NCI-H2196 treated with DMSO at 0.1 percent for 48 hours (cell line): ENCODE measurements around the gene AVPR2.

Experiments used
- DNase-seq: peaks from one replicate; lab custom pipeline; 2025; ENCODE audit not compliant: unreplicated experiment; lab: John Stamatoyannopoulos, UW

AVPR2 gene

DNA sequence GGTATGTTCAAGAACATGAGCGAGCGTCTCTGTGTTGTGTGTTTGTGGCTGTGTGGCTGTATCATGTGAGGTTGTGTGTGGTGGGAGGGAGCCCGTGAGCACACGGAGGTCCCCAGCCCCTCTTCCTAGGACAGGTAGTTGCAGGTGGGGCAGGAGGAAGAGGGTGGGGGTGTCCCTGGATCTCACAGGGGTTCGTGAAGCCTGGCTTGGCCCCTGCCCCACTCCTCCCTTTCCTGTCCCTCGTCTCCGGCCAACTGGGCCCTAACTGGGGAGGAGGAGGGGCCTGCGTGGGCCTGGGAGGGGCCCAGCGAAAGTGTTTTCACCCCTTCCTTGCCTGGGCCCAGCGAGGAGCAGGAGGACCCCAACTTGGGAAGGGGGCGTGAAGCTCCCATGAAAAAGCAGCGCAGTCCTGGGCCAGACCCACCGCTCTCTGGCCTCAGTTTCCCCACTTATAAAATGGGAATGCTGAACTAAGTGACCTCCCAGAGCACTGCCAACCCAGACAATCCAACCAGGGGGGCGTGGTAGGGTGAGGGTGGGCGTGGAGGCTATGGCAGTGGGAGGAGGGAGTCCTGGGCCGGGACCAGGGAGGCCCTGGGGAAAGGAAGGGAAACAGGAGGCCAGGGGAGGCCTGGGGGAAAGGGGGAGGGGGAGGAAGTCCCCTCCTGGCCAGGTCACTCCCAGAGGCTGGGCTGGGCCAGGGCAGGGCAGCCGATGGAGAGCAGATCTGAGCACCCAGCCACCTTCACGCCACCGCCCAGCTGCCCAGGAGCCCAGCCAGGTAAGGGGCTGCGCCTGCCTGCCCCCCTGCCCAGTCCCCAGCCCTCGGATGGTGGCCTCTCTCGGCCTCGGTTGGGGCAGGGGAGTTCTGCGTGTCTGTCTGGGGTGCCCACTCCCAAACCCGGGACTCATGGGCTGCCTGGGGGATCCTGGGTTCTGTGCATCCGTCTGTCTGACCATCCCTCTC, at the start of gene AVPR2:
Gene AVPR2, plus strand, starts transcription at position 683 of the 967 bp plus-strand sequence. CDS start 473 bp downstream, outside the sequence.
- DNase-seq = no peak

GRCh38 chrX:153854702-153855101, 49.8 kb upstream of the AVPR2 start:
- DNase-seq = no peak

DNA sequence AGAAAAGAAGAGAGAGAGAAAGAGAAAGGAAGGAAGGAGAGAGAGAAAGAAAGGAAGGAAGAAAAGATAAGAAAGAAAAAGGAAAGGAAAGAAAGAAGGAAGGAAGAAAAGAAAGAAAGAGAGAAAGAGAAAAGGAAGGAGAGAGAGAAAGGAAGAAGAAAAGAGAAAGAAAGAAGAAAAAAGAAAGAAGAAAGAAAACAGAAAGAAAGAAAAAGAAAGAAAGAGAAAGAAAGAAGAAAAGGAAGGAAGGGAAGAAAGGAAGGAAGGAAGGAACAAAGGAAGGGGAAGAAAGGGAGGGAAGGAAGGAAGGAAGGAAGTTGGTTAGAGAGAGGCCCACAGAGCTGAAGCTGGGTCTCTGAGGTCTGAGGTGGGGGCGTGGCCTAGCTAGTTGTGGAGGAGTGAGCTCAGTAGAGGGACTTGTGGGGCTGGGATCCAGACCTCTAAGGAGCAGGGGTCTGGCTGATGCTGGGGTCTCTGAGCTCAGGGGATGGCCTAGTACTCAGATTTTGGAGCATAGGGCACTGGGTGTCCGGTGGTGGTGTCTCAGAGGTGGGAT, 47.0 kb upstream of the AVPR2 start:
- no peak for DNase-seq

DNA sequence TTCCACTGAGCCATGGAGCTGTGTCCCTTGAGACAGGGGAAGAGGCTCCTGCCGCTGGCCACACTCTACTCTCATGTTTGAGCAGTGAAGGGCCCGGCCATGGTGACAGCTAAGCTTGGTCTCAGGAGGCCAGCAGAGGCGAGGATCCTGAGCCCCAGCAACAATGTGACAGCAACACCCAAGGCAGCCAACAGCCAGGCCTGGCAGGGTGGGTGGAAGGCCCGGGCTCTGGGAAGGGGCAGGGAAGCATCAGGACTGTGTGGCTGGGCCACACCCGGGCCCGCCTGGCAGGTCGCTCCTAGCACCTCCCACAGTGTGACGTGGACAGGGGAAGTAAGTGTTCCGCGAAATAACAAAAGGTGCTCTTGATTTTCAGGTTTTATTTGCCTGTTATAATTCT, 43.3 kb upstream of the AVPR2 start:
- no peak for DNase-seq

- DNase-seq = no peak
Observed at GRCh38 chrX:153861733-153862310, 42.7 kb upstream of the AVPR2 start.

- no peak for DNase-seq
Observed at GRCh38 chrX:153862369-153863250, 41.9 kb upstream of the AVPR2 start.

GRCh38 chrX:153863251-153863991, 41.1 kb upstream of the AVPR2 start:
- no peak for DNase-seq

- no peak for DNase-seq
Observed at GRCh38 chrX:153864101-153864500, 40.4 kb upstream of the AVPR2 start.

DNA sequence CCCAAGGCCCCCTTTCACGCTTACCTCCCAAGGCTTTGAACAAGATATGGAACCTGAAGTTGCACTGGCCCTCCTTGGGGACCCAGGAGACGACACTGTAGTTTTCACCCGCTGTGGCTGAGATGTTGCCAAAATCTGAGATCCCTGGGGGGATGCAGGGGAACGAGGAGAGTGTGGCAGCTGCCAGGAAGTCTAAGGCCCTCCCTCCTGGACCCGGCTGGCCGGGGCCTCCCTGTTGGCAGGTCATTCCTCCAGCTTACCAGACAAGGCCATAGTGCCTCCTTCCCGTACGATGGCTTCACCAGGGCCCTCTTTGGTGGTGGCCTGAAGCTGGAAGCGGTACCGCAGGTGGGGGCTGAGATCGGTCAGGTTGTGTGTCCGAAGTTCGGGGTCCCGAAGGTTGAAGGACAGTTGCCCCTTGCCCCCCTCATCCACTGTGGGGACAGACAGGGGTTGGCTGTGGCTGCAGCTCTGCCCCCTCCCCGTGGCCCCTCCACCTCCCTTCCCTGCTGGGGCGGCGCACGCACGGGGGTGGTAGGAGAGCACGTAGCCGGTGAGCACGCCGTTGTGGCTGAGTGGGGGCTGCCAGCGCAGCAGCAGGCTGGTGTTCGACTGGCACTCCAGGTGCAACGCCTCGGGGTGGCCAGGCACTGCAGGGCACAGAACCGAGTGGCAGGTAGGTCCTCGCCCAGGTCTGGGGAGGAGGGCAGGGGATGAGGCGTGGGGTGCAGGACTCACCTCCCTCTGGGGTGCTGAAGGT, 39.7 kb upstream of the AVPR2 start:
- DNase-seq = no peak

- DNase-seq = no peak
Observed at GRCh38 chrX:153865321-153865580, 39.2 kb upstream of the AVPR2 start.

GRCh38 chrX:153865685-153866084, 38.8 kb upstream of the AVPR2 start:
- DNase-seq = no peak

DNA sequence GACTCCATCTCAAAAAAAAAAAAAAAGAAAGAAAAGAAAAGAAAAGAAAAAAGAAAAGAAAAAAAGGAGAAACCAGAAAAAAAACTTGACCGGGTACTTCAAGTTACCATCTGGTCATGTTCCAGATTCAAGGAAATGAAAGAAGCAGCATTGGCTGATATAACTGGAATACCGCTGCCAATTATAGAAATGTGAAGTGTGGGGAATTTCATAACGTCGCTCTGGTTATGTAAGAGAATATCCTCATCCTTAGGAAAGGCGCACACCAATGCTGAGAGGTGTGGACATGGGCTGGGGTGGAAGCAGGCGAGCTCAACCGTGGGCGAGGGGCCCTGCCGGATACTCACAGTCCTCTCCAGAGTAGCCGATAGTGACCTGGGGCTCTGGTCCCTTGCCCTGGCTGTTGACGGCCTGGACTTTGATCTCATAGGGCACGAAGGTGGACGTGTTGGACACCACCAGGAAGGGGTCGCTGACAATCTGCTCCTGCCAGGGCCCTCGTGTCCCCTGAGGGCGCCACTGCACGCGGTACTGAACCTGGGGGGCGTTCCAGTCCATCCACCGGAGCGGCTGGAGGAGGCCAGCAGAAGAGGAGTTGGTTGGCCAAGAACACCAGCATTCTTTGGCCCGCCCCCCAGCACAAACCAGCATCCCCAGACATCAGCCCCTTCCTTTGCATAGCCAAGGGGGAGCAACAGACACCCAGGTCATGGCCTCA, 38.0 kb upstream of the AVPR2 start:
- no peak for DNase-seq

- DNase-seq = no peak
Observed at GRCh38 chrX:153867139-153867538, 37.3 kb upstream of the AVPR2 start.

- no peak for DNase-seq
Observed at GRCh38 chrX:153867671-153868070, 36.8 kb upstream of the AVPR2 start.

DNA sequence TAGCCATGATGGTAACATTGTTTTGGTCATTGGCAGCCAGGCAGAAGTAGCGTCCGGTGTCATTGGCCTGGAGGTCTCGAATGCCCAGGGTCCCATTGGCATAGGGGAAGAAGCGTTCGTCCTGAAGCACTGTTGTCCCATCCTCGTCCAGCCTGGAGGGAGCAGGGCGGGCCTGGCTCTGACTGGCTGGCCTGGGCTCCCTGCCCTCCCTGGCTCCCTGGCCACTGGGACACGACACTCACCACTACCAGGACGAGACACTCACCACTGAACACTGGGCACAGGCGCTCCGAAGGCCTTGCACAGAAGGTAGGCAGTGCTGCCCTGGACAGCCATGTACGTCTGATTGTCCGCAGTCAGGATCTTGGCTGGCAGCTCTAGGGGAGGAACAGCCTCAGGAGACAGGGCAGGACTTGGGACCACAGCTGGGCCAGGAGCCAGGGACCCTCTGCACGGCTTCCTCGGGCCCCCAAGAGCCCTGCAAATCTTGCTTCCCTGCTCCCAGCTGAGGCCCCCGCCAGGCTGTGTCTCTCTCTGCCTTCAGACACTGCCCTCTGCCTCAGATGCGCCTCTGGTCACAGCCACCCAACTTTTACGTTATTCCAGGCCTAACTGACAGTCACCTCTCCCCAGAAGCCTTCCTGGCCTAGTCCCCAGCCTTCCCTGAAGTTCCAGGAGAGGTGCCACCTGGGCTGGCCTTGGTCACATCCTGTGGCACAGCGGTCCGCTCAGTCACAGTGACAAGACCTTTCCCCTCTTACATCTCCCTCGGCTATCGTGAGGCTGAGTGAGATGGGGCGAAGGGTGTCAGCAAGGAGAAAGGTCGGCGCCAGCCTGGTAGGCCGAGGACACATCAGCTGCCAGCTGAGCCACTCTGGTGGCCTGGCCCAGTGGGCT, 35.6 kb upstream of the AVPR2 start:
- no peak for DNase-seq

DNA sequence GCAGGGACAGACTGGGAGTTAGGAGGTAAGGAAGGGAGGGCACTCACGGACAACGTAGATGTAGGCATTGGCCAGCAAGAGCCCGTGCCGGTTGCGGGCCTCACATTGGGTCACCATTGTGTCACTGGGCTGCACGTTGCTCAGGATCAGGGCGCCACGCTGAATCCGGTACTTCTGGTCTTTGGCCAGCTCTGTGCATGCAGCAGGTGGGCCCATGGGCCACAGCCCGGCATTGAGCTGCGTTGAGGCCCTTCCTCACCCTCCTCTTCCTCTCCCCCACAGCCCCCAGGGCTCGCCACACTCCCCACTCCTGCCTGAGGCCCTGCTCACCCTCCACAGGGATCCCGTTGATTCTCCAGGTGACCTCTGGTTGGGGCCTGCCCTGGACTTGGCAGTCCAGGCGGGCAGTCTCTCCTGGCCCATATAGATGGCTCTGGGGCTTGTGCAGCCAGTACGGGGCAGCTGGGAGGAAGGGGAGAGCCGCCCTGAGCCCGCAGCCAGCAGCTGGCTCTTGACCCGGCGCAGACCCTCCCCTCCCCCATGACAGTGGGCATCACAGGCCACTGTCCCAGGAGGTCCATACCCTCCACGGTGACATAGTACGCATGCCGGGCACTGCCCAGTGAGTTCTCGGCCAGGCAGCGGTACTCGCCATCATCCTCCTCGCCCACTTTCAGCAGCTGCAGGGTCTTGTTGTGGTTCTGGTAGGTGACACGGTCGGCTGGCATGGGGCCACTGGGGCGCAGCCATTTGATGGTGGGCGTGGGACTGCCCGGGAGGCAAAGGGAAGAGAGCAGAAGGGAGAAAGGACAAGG, 34.8 kb upstream of the AVPR2 start:
- DNase-seq = no peak

- no peak for DNase-seq
Observed at GRCh38 chrX:153870288-153870690, 34.2 kb upstream of the AVPR2 start.
